Mesenteric fat pad (tissue), 1 donor: Measurements from ENCODE around the gene GRHL1. TPM values are rescaled to one million over a fixed set of nuclear protein-coding genes. Genes with fewer than 3 reads are reported as not detected.

ENCODE experiments used
- DNase-seq: peaks from one replicate; pipeline ENCODE4 v3.0.0-alpha.2; 2020; ENCODE audit warnings: low spot score
- total RNA-seq: library from RNA; stranded (reverse); fragmentation: NEBNext Ultra II Directional; extraction: Animal tissue kit (Norgen Biotek cat#: 25700); gene quantifications from one replicate; pipeline ENCODE4 v1.2.1, GENCODE V29; 2021
- donor health status: DM: yes; HTN: yes; CAD: no.

GRHL1 gene
- total RNA-seq, 1 donor from 2014 or later, result 18.0 TPM

DNA sequence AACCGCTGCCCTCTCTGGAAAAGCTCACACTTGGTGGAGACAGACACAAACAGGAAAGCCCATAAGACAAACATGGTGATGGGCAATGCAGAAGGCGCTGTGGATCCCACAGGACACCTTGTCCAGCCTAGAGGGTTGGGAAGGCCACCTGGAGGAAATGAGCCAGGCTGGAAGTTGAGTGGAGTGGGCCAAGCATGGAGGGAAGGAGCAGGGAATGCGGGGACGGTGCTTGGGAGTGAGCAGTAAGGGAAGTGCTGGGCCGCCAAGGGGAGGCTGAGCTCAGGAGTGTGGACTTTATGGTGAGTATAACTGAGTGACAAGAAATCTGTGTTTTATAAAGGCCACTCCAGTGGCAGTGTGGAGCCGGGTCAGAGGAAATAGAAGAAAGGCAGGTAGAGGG lies 2.8 kb upstream of the GRHL1 start:
- DNase-seq, result no peak

DNA sequence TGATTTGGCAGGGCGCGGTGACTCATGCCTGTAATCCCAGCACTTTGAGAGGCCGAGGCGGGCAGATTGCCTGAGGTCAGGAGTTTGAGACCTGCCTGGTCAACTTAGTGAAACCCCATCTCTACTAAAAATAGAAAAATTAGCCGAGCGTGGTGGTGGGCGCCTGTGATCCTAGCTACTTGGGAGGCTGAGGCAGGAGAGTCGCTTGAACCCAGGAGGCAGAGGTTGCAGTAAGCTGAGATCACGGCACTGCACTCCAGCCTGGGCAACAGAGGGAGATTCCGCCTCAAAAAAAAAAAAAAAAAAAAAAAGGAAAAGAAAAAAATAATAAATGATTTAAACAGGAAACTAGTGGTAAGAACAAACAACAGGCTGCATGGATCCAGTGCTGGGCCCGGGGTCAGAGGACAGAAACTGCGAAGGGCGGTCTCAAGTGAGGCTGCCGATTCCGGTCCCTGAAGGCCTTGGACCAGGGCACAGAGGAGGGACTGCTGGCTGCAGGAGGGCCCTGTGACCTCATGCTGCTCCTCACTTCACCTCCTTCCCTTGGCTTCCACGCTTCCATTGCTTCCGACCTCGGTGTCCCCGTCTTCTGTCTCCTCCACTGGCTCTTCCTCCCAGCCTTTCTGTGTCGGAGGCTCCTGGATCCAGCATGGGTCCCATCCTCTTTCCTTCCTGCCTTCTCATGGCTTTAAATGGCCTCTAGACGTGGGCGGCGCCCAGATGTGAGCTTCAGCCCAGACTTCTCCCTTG lies 2.1 kb upstream of the GRHL1 start:
- no peak for DNase-seq

DNA sequence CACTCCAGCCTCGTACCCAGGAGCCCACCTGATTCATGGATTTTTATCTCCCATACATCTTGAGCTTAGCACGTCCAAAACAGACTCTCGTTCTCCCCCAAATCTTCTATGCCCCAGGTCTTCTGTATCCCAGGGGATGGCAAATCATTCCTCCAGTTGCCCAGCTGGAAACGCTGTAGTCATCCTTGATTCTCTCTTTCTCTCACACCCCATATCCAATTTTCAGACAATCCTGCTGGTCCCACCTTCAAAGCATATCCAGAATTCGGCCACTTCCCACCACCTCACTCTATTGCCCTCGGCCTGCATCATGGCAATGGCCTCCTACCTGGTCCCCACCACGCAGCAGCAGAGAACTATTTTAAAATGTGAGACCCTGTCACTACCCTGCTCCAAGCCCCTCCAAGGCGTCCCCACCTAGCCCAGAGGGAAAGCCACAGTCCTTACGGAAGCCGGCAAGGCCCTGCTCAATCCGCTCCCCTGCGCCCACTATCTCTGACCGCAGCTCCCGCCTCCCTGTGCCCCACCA lies 1.4 kb upstream of the GRHL1 start:
- DNase-seq, result no peak

DNA sequence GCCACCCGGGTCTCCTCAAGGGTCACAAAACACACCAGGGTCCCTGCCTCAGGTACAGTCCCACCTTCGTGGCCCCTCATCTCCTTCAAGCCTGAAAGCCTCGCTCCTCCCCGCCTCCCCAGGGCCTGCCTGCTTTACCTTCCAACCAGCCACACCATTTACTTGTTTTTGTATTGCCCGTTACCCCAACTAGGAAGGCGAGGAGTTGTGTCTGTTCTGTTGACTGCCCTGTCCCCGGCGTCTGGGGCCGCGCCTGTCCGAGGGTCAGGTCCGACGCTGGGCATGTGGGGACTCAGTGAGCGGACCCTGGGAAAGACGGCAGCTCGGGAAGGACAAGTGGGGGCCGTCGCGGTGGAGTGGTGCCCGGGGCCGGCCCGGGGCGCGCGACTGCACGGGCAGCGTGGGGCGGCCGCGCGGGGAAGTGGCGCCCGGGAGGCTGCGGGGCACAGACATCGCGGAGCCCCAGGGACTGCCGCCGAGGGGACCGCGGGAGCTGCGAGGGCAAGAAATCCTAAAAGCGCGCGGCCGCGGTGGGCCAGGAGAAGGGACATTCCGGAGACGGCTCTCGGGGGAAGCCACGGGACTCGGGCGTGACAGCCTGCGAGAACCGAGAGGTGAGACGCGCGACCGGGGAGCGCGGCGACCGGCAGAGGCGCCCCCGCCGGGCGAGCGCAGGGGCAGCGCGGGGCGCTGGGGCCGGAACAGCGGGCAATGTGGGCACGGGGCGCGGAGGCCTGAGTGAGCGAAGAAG lies 797 bp upstream of the GRHL1 start:
- no peak for DNase-seq

DNA sequence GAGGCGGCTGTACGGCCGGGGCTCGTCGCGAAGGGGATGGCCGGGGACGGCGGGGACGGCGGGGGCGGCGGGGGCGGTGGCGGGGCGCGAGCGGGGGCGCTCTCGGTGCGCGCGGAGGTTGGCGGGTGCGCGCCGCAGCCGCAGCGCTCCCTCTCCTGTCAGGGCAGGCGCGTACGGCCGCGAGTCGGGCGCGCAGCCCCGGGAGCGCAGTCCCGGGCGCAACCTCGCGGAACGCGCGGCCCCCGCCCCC lies 296 bp upstream of the GRHL1 start:
- DNase-seq, result no peak

DNA sequence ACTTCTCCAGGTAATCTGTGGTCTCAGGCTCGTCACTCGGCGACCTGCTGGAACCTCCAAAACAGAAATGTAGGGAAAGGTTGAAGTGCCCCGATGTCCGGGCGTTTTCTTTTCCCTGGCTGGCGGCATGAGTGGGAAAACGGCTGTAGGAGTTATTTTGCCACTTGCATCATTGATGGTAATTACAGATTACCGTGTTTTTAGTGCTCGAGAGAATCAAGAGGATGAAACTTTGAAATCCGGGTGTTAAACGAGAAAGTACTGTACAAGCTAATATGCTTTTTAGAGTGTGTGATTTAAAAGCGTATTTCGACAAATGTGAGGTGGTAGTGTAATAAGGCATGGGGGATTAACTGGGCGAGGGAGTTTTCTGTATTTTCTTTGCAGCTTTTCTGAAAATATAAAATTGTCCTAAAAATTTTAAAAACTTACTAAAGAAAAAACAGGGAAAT lies 819 bp downstream of the GRHL1 start:
- no peak for DNase-seq

DNA sequence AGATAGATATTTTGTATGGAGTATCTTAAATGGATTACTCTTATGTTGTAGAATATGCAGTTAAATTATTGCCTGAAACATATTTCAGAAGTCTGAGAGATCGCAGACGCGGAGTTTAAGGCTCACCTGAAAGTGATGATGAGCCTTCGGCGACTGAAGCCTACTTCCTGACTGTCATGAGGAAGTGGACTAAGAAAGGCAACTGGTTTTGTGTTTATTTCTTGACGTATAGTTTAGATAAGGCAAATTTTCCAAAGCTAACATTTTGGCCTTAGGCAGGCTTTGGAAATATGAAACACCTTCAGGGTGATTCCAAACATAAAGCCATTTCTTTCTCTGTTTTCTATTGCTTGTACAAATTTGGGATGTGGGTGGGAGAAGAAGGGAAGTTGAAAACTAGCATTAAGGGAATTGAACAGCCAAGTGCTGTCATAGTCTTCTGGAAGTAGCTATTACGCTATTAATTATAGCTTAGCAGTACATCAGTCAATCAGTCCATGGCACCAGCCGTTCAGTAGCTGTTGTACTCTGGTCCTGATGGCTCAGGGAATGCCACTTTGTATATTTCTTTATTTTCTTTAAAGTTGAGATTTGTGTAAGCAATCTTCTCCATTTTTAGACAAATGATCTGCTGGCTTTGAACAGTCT lies 1.5 kb downstream of the GRHL1 start:
- no peak for DNase-seq

DNA sequence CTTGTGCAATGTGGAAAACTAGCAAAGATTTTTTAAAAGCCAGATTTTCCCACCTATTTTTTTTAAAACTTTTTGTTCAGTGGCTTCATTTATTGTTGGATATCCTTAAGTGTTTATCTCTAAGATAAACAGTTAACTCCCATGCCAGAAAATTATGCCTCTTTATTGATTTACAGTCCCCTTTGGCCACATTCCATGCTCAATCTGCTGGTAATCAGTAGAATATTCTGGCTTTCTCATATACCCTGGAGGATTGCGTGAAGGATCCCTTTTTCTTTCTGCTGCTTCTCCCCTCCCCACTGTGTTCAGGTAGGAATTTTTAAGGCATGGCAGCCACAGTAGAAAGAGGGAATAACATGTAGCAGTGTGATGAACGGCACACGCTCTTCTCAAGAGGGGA lies 2.6 kb downstream of the GRHL1 start:
- DNase-seq, result no peak

DNA sequence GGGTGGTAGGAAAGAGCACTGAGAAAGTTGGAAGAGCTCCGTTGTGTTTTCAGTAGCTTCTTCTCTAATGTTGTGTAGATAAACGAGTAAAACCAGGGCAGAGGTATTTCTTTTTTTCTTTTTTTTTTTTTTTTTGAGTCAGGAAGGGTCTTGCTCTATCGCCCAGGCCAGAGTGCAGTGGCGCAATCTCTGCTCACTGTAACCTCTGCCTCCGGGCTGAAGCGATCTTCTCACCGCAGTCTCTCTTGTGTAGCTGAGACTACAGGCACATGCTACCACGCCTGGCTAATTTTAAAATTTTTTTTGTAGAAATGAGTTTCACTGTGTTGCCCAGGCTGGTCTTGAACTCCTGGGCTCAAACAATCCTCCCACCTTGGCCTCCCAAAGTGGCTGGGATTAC lies 6.6 kb downstream of the GRHL1 start:
- no peak for DNase-seq

DNA sequence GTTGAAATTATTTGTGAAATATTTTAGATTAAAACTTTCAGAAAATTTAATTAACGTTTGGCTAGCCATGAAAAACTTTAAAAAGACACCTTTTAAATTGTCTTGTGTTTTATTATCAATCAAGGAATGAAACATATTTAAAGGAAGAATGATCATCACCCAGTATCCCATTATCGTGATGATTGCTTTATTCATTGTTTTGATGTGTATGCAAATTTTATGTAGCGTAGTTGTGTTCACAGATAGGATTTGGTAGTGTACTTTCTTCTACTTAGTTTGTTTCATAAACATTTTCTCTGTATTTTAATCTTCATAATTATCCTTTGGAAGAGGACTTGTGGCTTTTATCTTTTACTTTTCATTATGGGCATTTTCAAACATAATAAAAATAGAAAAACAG lies 7.8 kb downstream of the GRHL1 start:
- no peak for DNase-seq

DNA sequence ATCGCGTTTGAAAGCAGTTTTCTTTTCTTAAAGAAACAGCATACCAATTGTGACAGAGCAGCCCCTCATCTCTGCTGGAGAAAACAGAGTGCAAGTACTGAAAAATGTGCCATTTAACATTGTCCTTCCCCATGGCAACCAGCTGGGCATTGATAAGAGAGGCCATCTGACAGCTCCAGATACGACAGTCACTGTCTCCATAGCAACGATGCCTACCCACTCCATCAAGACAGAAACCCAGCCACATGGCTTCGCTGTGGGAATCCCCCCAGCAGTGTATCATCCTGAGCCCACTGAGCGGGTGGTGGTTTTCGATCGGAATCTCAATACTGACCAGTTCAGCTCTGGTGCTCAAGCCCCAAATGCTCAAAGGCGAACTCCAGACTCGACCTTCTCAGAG lies 9.5 kb downstream of the GRHL1 start:
- no peak for DNase-seq

DNA sequence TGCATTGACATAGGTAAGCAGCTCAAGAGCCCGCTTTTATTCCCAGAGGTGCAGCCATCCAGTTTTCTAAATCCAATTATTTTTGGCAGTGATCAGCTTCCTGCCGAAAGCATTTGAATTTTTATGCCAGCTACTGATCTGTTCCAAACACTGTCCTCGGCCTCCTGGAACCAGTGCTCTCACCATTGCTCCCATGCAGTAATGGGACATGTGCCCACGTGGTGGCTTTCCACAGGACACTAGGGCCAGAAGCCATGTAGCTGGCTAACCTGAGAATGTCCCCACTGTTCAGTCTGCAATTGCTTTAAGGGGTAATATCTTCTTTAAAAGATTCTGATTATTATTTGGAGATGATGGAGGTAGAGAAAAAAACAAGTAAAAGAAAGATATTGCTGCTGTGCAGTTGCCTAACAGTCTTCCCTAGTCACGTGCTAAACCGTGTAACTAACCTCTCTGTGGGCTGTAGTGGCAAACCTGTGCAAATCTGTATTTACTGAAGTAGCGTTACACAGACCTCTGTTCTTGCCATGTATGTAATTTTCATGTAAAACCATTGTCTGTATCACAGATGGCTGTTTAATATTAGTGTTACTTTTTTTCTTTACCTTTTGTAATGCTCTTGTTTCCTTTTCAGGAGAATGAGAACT lies 13.0 kb downstream of the GRHL1 start:
- no peak for DNase-seq

DNA sequence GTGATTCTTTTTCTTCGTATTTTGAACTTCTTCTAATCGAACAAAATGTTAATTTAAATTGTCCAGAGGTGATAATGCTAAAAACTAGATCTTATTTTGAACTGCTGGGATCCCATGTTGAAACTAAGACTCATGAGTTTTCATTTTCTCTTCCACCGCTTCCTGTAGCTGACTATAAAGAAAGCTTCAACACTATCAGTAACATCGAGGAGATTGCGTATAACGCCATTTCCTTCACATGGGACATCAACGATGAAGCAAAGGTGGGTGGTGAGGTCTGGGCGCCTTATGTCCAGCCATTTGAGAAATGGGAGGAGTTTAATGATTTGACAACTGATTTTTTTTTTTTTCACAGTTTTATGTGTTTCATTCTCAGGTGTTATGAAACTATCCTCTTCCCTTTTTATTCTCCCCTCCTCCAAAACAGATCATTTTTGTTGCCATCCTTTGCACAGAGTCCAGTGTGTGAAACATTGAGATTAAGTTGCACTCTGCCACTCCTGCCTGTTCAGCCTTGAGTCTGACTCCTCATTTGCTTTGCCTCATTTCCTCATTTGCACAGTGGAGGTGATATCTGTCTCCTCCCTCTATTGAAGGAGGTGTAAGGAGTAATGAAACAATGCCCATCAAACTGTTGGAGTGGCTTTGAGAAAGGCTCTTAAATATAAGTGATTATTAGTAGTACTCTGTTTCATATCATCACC lies 13.8 kb downstream of the GRHL1 start:
- DNase-seq, result no peak

DNA sequence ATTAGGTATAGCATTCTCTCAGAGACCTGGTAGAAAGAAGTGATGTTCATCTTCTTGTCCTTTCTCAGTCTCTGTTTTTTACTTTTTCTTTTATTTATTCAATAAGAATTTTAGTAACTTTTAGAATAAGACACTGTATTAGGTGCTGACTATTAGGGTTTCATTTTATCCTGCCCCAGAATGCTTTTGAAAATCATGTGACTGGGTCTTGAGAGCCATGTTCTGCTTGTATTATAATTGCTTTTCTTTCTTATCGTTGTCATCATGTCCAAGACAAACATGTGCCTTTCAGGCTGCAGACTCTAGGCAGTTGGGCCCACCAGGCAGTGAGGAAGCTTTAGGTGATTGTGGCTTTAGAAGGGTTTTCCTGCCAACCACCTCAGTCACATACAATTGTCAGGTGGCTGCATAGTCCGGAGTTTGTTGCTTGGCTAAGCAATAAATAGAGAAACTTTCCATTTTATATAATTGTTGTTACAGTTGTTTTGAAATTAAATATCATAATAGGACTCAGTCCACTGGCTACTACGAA lies 15.1 kb downstream of the GRHL1 start:
- DNase-seq, result no peak

DNA sequence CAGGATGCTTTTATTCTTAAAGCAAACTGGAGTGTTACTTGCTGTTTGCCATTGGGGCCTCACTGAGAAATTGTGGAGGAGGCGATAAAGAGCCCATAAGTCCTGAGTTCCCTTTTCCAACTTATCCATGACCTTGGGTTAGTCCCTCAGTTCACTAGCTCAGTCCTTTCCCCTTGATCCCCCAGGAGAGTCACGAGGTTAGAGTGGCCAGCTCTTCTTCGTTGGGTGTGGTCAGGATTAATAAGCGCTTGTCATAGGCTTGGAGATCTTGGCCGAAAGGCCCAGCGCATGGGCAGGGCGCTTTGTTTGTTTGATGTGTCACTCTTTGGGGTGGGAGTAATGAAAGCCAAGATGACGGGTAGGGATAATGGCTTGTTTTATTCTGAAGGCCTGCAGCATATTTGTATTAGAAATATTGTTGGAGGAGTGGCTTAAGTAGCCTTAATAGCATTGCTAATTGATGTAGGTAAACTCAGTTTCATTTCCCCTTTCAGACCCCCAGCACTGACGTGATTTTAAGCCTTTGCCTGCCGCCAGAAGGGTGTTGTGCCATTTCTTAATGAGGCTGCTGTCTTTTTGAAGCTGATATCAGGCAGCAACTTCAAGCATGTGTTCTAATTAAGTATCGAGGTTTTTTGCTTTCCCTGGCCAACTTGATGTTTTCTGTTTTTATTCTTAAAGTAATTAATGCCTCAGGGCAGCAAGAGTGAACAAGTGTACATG lies 15.7 kb downstream of the GRHL1 start:
- no peak for DNase-seq

DNA sequence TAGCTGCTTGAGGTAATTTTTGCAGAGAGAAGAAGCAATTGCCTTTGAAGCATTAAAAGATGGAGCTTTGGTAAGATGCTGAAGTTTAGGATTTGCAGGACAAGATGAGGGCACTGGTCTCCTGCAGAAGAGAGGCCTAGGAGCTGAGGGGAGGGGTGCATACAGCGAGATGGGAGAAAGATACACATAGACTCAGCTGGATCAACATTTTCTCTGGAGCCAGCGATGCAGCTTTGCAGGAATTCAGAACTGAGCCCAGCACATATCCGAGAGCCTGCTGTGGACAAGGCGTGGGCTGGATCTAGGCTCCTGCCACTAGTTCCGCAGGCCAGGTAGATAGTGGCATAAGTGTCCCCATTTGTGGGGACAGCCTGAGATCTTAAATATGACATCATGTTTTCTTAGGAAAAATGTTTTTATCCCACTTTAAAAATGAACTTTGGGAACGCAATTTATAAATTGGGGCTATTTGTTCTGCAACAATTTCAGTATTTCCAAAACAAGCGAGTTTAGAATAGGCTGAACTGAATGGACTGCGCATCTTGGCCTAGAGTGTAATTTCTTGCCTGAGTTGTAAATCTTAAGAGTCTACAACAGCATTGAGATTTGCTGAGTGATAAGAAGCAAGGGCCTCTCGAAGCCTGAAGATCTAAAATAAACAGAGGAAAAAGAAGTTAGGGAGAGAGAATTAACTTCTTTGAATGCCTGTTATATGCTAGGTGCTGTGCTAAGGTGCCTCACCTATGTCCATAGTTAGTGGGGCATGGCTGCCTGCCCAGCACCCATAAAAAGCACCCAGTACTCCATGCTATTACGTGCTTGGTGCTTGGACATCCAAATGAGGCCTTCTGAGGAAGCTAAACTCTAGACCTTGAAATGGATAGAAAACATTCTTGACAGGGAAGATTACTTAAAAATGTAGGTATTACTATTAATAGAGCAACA lies 17.3 kb downstream of the GRHL1 start:
- DNase-seq, result no peak

DNA sequence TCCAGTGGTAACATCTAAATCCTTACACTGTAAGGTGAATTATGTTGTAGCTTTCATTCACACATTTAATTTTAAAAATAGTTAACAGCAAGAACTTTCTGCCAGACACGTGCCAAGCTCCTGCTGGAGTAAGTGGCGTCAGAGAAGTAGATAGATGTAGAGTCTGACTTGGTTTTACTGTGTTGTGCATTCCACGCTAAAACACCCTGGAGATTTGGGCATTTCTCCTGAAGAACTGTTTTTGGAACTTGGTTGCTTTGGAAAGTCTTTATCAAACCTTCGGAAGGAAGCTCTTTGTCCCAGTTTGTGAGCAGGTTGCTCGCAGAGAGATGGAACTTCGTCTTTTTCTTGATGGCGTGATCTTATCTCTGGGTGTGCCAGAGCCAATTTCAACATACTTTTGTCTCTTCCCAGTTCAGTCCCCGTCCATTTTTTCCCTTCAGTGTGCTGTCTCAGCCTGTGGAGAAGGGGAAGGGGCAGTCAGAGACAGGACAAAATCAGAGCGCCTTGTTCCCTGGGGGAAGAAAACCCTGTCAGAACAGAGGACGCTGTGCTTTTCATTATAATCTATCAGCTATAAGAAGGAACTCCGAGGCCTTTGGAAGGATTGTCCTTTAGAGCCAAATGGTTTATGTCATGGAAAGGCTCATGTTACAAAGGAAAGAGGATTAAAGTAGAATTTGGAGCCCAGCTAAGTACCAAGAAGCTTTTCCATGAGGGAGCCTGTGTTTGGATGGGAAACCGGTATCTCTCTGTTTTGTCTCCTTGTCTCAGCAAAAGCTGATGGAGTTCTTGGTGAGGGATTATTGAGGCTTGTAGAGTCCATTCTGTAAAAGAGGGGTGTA lies 18.9 kb downstream of the GRHL1 start:
- no peak for DNase-seq

DNA sequence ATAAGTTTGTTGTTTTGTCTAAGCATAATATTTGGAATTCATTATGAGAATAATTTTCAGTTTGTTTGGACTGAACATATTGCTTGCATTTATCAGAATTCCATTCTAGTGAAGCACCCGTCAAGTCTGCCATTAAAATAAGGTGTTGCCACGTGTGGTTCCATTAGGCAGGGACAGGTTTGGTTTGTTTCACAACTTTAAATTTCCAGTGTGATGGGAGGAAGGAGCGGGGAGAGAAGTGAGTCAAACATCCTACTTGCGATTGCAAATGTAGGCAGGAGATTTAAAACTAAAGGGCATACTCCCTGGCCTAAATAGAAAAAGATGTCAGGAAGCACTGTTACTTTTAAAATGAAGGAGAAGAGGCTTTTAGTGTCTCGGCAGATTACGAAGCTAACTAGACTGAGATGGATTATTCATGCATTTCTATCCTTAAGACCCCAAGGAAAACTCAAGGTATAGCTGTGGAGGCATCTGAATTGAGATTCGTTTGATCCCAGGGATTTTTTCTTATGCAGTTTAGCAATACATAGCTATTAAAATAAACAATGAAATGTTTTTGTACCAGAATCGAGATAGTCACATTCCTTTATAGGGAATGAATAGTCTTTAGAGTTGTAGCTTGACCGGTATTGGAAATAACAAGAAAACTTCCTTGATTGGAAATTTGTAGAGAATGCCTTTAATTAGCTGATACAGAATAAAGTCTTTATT lies 19.8 kb downstream of the GRHL1 start:
- no peak for DNase-seq
